K562 (cell line): ENCODE measurements around the gene CBR4. TPM values are rescaled to one million over a fixed set of nuclear protein-coding genes. Genes with fewer than 3 reads are reported as not detected.

Source experiments
- ATAC-seq: fragments of 200-7000 bp; cut with Tn5 transposase; 3 replicates; pipeline ENCODE4 v1.9.1; 2020; ENCODE audit warnings: moderate library complexity
- BruUV-seq: library from RNA; stranded (reverse); fragments of 400-500 nt; replicated peaks from 2 replicates; lab custom pipeline; 2021; lab: Mats Ljungman, UMichigan
- CTCF ChIA-PET: fragments of 300-600 bp; formaldehyde crosslinking; extraction: SDS; loops from one replicate; lab custom pipeline; 2021; ENCODE audit warnings: low intra/inter-chr PET ratio; lab: Yijun Ruan, JAX
- POLR2A ChIA-PET: fragments of 300-600, 350-650 bp; sonication (Branson Sonifier 250); formaldehyde crosslinking; extraction: SDS; loops from one replicate; lab custom pipeline; 2021; ENCODE audit warnings: antibody characterized with exemption, inconsistent platforms; lab: Yijun Ruan, JAX
- DNase-seq, 4 experiments: peaks; one replicate each; pipeline versions ENCODE4 v3.0.0 to v3.0.0-alpha.2; 2011 to 2018; ENCODE audit warnings: low spot score in 3 of 4, mixed read lengths in 3 of 4; ENCODE audit errors: extremely low read depth in 1 of 4
- FAIRE-seq: peaks from 2 replicates; lab custom pipeline; 2011; peaks lifted over from hg19 to GRCh38; lab: Jason Lieb, UNC
- H2AFZ ChIP-seq: 2 replicates; pipeline ENCODE4 v1.6.0; 2011; ENCODE audit warnings: low read depth, low read length, control low read depth, inconsistent platforms
- H3K27ac ChIP-seq: fragments of 200-600 bp; 3 replicates; pipeline ENCODE4 v1.8.0; 2011; ENCODE audit warnings: low read depth, mild to moderate bottlenecking, control low read depth, inconsistent platforms, low read length, moderate library complexity, mixed read lengths; ENCODE audit errors: extremely low read depth
- H3K27me3 ChIP-seq, 2 experiments: fragments of 300-600 bp in 1 of 2; 2 replicates in 1 of 2; 3 replicates in 1 of 2; pipeline versions ENCODE4 v1.6.0 to v1.8.0; 2011; ENCODE audit warnings: inconsistent platforms in 2 of 2, low read length in 2 of 2, mild to moderate bottlenecking in 1 of 2, mixed read lengths in 1 of 2, moderate library complexity in 1 of 2; ENCODE audit not compliant: control insufficient read depth in 2 of 2, insufficient read depth in 2 of 2
- H3K36me3 ChIP-seq: fragments of 300-600 bp; 3 replicates; pipeline ENCODE4 v1.8.0; 2011; ENCODE audit warnings: mild to moderate bottlenecking, low read length, inconsistent platforms; ENCODE audit not compliant: control insufficient read depth, insufficient read depth
- H3K4me1 ChIP-seq, 2 experiments: fragments of 200-600 bp in 1 of 2; replicated peaks in 1 of 2; 2 replicates in 1 of 2; 3 replicates in 1 of 2; pipeline versions ENCODE4 v1.5.1 to v1.8.0; 2011; ENCODE audit warnings: inconsistent platforms in 2 of 2, low read length in 2 of 2, mild to moderate bottlenecking in 1 of 2, mixed read lengths in 1 of 2, moderate library complexity in 1 of 2; ENCODE audit not compliant: control insufficient read depth in 2 of 2, insufficient read depth in 2 of 2
- H3K4me2 ChIP-seq: 2 replicates; pipeline ENCODE4 v1.6.1; 2011; ENCODE audit warnings: low read length, control low read depth, inconsistent platforms, mixed read lengths; ENCODE audit not compliant: insufficient read depth
- H3K4me3 ChIP-seq: fragments of 200-600 bp; sonication (generic), shearing (Covaris generic); 2 replicates; pipeline ENCODE4 v1.5.1; 2016; ENCODE audit warnings: control low read depth, inconsistent platforms
- H3K79me2 ChIP-seq: fragments of 200-600 bp; 3 replicates; pipeline ENCODE4 v1.8.0; 2011; ENCODE audit warnings: low read length, inconsistent platforms; ENCODE audit not compliant: control insufficient read depth, insufficient read depth
- H3K9ac ChIP-seq, 2 experiments: 2 replicates each; pipeline versions ENCODE4 v1.6.0 to v1.6.1; 2011; ENCODE audit warnings: low read depth in 2 of 2, low read length in 2 of 2, control low read depth in 1 of 2, inconsistent platforms in 1 of 2, mild to moderate bottlenecking in 1 of 2, mixed read lengths in 1 of 2; ENCODE audit not compliant: insufficient read depth in 1 of 2
- H3K9me1 ChIP-seq: one replicate; pipeline ENCODE4 v1.6.0; 2011; ENCODE audit warnings: inconsistent platforms, mild to moderate bottlenecking, low read length, moderate library complexity; ENCODE audit not compliant: control insufficient read depth, insufficient read depth
- H3K9me3 ChIP-seq: replicated peaks from 2 replicates; pipeline ENCODE4 v1.5.1; 2011; ENCODE audit warnings: low read depth, low read length, inconsistent platforms; ENCODE audit not compliant: control insufficient read depth, insufficient read depth
- H4K20me1 ChIP-seq: replicated peaks from 2 replicates; pipeline ENCODE4 v1.6.1; 2011; ENCODE audit warnings: low read length, inconsistent platforms, mixed read lengths; ENCODE audit not compliant: control insufficient read depth, insufficient read depth
- ATF1 ChIP-seq, 2 experiments: fragments of 450-650 bp in 1 of 2; IDR thresholded peaks; 2 replicates each; pipeline ENCODE4 v1.6.1; 2016; ENCODE audit warnings: missing compliant biosample characterization in 1 of 2, missing genetic modification characterization in 1 of 2
- CREM ChIP-seq: IDR thresholded peaks from 2 replicates; pipeline ENCODE4 v1.6.1; 2014; ENCODE audit warnings: antibody characterized with exemption, low read depth
- ETV1 ChIP-seq: fragments of 450-650 bp; conservative IDR thresholded peaks from 2 replicates; pipeline ENCODE4 v1.6.1; 2016; ENCODE audit warnings: missing genetic modification characterization, control low read depth, low read depth, missing compliant biosample characterization
- NFE2 ChIP-seq: IDR thresholded peaks from 2 replicates; pipeline ENCODE4 v1.6.1; 2014; ENCODE audit warnings: antibody characterized with exemption, low read depth
- PRMT5 ChIP-seq: sonication (generic); formaldehyde crosslinking; IDR thresholded peaks from 2 replicates; pipeline ENCODE4 v1.5.0; 2020; ENCODE audit warnings: missing genetic modification reagents
- RBM15 ChIP-seq: fragments of 200-400 bp; formaldehyde crosslinking; IDR thresholded peaks from 2 replicates; pipeline ENCODE4 v1.6.1; 2018; ENCODE audit warnings: mild to moderate bottlenecking, low read length, moderate library complexity; ENCODE audit not compliant: insufficient read depth
- SMAD4 ChIP-seq: fragments of 250-450 bp; sonication (Bioruptor Pico); conservative IDR thresholded peaks from 2 replicates; pipeline ENCODE4 v1.8.0; 2021; ENCODE audit warnings: inconsistent platforms, mild to moderate bottlenecking, moderate library complexity
- TAF7 ChIP-seq: fragments of 450-650 bp; IDR thresholded peaks from 2 replicates; pipeline ENCODE4 v1.6.1; 2016; ENCODE audit warnings: missing genetic modification characterization, missing compliant biosample characterization
- ZNF239 ChIP-seq: fragments of 250-450 bp; sonication (Bioruptor Pico); IDR thresholded peaks from 2 replicates; pipeline ENCODE4 v1.4.0; 2020; ENCODE audit warnings: mild to moderate bottlenecking
- ZNF444 ChIP-seq: fragments of 250-450 bp; sonication (Bioruptor Pico); IDR thresholded peaks from 2 replicates; pipeline ENCODE4 v1.4.0; 2020; ENCODE audit warnings: mild to moderate bottlenecking, moderate library complexity
- WGBS: fragments of 100-300 bp; shearing (Covaris generic); methylation state at CpG from one replicate; pipeline ENCODE4 v1.1.6; 2016; ENCODE audit warnings: low coverage, mixed read lengths; ENCODE audit not compliant: insufficient coverage; ENCODE audit errors: missing lambda C conversion rate; 5-methylcytosine and 5-hydroxymethylcytosine counted together
- in situ Hi-C: fragments of 300-500 bp; cut with MboI; formaldehyde crosslinking; loops from 4 replicates; pipeline ENCODE4 v1.15.0; 2018; ENCODE audit warnings: inconsistent platforms, mixed read lengths
- intact Hi-C: fragments of 100-400 bp; cut with micrococcal nuclease; formaldehyde crosslinking; loops from 2 replicates; pipeline ENCODE4 v1.14.2; 2022
- polyA plus RNA-seq, 8 experiments: library from polyadenylated mRNA; depleted of rRNA in 4 of 8; stranded (reverse) in 5 of 8; unstranded in 3 of 8; fragments of >200 nt; fragmentation: Nextera tagmentation in 2 of 8; fragmentation: Illumina TruSeq in 1 of 8; extraction: Ambion mirVana in 2 of 8; extraction: Trizol in 1 of 8; gene quantifications; 2 replicates each; pipeline versions ENCODE4 v1.2.1 to v1.2.3, GENCODE V29; 2011 to 2014; ENCODE audit warnings: inconsistent platforms in 1 of 8, missing spikeins in 1 of 8
- total RNA-seq, 7 experiments: library from RNA; depleted of rRNA in 6 of 7; stranded (reverse); fragments of >200 nt in 6 of 7; fragmentation: Illumina TruSeq in 2 of 7; extraction: Trizol in 2 of 7; gene quantifications; 2 replicates each; pipeline versions ENCODE4 v1.2.1 to v1.2.3, GENCODE V29; 2011 to 2021; ENCODE audit warnings: low replicate concordance in 1 of 7

CBR4 gene
- total and polyA plus RNA-seq, 9 of the 15 experiments (the other 6 are each of a cell fraction or from before 2014, with no cell fraction given): 12.1 to 26.4 (median 18.6) TPM

DNA sequence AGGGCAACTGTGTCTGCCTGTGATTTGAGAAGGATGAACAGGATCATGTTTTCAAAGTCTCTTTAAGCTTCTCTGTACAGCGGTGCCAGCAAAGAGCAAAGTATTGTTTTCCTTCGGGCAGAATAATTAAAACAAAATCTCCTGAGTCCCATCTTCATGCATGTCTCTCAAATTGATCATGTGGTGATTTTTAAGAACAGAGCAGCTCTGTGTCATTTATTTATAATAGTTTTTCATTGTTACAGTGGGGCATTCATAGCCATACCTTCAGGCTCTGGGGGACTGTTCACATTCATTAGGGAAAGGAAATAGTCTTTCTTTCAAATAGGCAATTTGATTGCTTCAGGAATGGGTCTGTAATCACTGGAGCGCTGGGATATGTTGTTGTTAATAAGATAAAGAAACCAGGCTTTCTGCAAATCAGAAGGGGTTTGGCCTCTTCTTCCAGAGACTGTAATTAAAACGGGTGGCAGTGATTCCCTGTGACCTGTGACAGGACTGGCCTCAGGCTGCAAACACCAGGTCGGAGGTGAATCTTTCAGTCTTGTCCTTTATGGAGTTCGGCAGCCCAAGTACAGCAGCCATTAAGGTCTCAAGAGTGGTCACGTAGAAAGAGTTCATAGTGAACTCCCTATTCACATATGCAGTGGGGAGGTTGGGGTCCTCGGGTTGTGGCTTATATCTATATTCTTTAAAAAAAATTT, 29.3 kb upstream of the CBR4 start:
- ATAC-seq: no peak
- intact Hi-C loops (no loop called here), in situ Hi-C loops (no loop called here)
- Histone ChIP-seq H3K27ac (no peak overlapping the region), H4K20me1 (no peaks in the 10 kb centered on the region), H3K9me3 (no peaks in the 10 kb centered on the region), H3K4me1 (no peaks in the 10 kb centered on the region), H3K4me3 (no peak overlapping the region), H3K36me3 (no peaks in the 10 kb centered on the region), H3K4me2 (no peak overlapping the region), H2AFZ (no peak overlapping the region; the same call in 1 of the 2 replicates), H3K79me2 (no peaks in the 10 kb centered on the region), H3K27me3 (peaks cover 0 to 10% of the 10 kb centered on the region in 2 experiments; a peak in 4 of 5 replicates), H3K9me1 (no peaks in the 10 kb centered on the region), H3K9ac (no peak overlapping the region)
- TF ChIP-seq CREM (no peak), TAF7 (tag) (no peak), RBM15 (no peak), ZNF239 (CRISPR knock-in tag) (no peak), ATF1 (CRISPR knock-in tag; IDR thresholded peaks at IDR 0.05) (no peak), ATF1 (tag; IDR thresholded peaks at IDR 0.05) (no peak), ZNF444 (CRISPR knock-in tag) (no peak), PRMT5 (CRISPR knock-in tag) (no peak), ETV1 (tag) (no peak), NFE2 (no peak), SMAD4 (CRISPR knock-in tag) (no peak)
- no TSS peak for BruUV-seq
- ChIA-PET CTCF (no interaction called here), POLR2A (no interaction called here)
- no peak for FAIRE-seq
- no peak for DNase-seq
- WGBS: 1% methylated on average over 8 of the region's 8 CpGs
